ENCODE data around the gene WNT1.

WNT1 gene

DNA sequence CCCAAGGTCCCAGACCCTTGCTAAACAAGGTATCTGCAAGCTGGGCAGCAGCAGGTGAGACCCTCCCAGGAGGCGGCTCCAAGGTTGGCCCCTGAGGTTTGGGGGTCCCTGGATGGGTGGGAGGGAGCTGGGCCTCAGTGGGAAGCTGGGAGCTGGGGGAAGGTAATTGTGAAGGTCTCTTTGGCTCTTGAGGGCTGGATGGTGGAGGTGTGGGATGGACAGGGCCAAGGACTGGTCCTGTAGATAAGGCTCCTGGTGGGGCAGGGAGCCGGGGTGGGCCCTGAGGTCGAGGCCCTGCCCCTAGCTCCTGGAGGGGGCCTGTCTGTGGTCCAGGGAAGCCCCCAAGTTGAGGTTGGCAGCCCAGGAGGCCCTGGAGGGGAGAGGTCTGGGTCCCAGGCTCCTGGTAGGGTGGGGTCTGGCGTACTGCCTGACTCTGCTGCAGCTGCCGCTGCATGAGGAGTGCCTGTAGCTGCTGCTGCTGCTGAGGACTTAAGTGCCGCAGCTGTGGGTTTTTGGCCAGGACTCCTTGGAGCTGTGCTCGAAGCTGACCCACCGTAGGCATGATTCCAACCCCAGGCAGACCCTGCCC, 53.5 kb downstream of the WNT1 start:
- DNase-seq = no peak
